MM.1S (cell line): ENCODE results near the gene COQ2.

Source experiments
- DNase-seq: peaks from one replicate; pipeline ENCODE4 v3.0.0-alpha.2; 2015
- H2AFZ ChIP-seq: fragments of 300-600 bp; sonication (generic); 2 replicates; pipeline ENCODE4 v1.6.0; 2016; ENCODE audit warnings: antibody characterized with exemption, low read length
- H3F3A ChIP-seq: fragments of 300-600 bp; sonication (generic); 2 replicates; pipeline ENCODE4 v1.6.1; 2016; ENCODE audit warnings: mild to moderate bottlenecking, antibody characterized with exemption, low read length, moderate library complexity, mixed read lengths; ENCODE audit not compliant: insufficient read depth
- H3K27ac ChIP-seq: fragments of 300-600 bp; sonication (generic); 2 replicates; pipeline ENCODE4 v1.5.1; 2016; ENCODE audit warnings: mild to moderate bottlenecking, low read length
- H3K27me3 ChIP-seq: fragments of 300-600 bp; sonication (generic); replicated peaks from 2 replicates; pipeline ENCODE4 v1.6.0; 2016; ENCODE audit warnings: low read length; ENCODE audit not compliant: insufficient read depth
- H3K36me3 ChIP-seq: fragments of 300-600 bp; sonication (generic); replicated peaks from 2 replicates; pipeline ENCODE4 v1.6.1; 2016; ENCODE audit warnings: mild to moderate bottlenecking, low read length, mixed read lengths; ENCODE audit not compliant: insufficient read depth
- H3K4me1 ChIP-seq: fragments of 300-600 bp; sonication (generic); 2 replicates; pipeline ENCODE4 v1.6.1; 2016; ENCODE audit warnings: low read length, mixed read lengths
- H3K4me2 ChIP-seq: fragments of 300-600 bp; sonication (generic); 2 replicates; pipeline ENCODE4 v1.6.0; 2016; ENCODE audit warnings: low read depth, low read length
- H3K4me3 ChIP-seq: fragments of 300-600 bp; sonication (generic); 2 replicates; pipeline ENCODE4 v1.5.1; 2016; ENCODE audit warnings: low read length, mixed read lengths
- H3K79me2 ChIP-seq: fragments of 300-600 bp; sonication (generic); 2 replicates; pipeline ENCODE4 v1.6.1; 2016; ENCODE audit warnings: mixed run types, low read length, mixed read lengths
- H3K9ac ChIP-seq: fragments of 300-600 bp; sonication (generic); 2 replicates; pipeline ENCODE4 v1.6.1; 2016; ENCODE audit warnings: low read length, mixed read lengths
- H3K9me2 ChIP-seq: fragments of 300-600 bp; sonication (generic); replicated peaks from 2 replicates; pipeline ENCODE4 v1.6.1; 2016; ENCODE audit warnings: mild to moderate bottlenecking, low read length, mixed read lengths; ENCODE audit not compliant: insufficient read depth
- H3K9me3 ChIP-seq: fragments of 300-600 bp; sonication (generic); replicated peaks from 2 replicates; pipeline ENCODE4 v1.6.1; 2016; ENCODE audit warnings: mild to moderate bottlenecking, low read length, mixed read lengths; ENCODE audit not compliant: insufficient read depth
- H4K20me1 ChIP-seq: fragments of 300-600 bp; sonication (generic); 2 replicates; pipeline ENCODE4 v1.6.1; 2016; ENCODE audit warnings: mild to moderate bottlenecking, low read length, moderate library complexity, mixed read lengths; ENCODE audit not compliant: insufficient read depth
- CTCF ChIP-seq: fragments of 300-600 bp; sonication (generic); IDR thresholded peaks from 2 replicates; pipeline ENCODE4 v1.5.1; 2016; ENCODE audit warnings: antibody characterized with exemption, low read length, mixed read lengths
- EZH2 ChIP-seq: fragments of 300-600 bp; sonication (generic); optimal IDR thresholded peaks from 2 replicates; pipeline ENCODE3; 2017; ENCODE audit warnings: low read depth, mild to moderate bottlenecking, antibody characterized with exemption, low read length, mixed read lengths
- EZH2phosphoT487 ChIP-seq: fragments of 300-600 bp; sonication (generic); IDR thresholded peaks from 2 replicates; pipeline ENCODE4 v1.6.1; 2018; ENCODE audit warnings: antibody characterized with exemption, low read length

Gene COQ2

DNA sequence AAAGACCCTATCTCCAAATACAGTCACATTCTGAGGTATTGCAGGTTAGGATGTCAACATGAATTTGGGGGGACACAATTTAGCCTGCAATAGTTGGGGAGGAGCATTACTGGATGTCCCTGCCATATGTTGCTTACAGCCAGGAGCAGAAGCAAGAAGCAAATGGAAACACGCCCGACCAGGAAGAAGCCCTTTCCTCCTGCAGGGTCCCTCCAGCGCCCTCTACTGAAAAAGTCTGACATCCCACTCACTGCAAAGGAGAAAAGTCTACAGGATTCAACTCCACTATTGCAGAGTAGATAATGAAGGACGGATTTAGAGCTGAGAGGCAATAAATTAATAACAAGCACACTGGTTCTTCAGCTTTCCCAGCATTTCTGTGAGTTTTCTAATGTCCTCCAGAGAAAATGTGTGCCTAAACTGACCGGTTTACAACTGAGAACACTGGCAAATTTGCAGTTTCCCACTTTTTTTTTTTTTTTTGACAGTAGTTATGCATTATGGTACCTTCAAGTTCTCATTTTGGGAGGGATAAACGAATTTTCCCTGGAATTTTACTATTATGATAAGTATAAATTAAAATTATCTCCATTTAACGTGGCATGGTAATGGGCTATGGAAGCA is 31.7 kb downstream of the COQ2 start:
- Histone ChIP-seq H3K9me2 (no peaks in the 10 kb centered on the region), H2AFZ (no peak overlapping the region), H3K9ac (no peak overlapping the region), H3K79me2 (no peaks in the 10 kb centered on the region), H3F3A (no peaks in the 10 kb centered on the region), H3K27ac (no peak overlapping the region), H3K4me1 (peaks cover 25% of the 10 kb centered on the region), H3K4me2 (no peak overlapping the region), H3K36me3 (no peaks in the 10 kb centered on the region), H4K20me1 (no peaks in the 10 kb centered on the region), H3K9me3 (no peaks in the 10 kb centered on the region), H3K27me3 (no peaks in the 10 kb centered on the region), H3K4me3 (no peak overlapping the region)
- DNase-seq: peak; percentile 69
- TF ChIP-seq EZH2 (no peak), CTCF (peak; percentile 90), EZH2phosphoT487 (no peak)

DNA sequence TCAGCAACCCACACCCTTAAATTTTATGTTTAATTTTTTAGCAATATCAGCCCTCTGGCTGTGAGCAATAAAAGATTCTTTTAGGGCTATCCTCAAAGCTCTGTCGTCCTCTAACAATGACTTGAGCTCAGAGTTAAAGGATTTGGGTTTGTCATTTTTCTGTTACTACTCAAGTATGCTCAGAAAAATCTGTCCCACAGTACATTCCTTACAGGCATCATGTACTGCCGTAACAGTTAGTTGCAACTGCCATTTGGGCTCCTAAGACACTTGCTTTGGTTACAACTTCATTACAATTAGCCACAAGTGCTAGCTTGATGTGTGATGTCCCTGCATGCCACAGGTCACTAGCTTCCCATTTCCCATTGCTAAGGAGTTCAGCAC is 33.2 kb downstream of the COQ2 start:
- Histone ChIP-seq H3K4me2 (no peak overlapping the region), H3K36me3 (no peaks in the 10 kb centered on the region), H3K27ac (no peak overlapping the region), H3K27me3 (no peaks in the 10 kb centered on the region), H3K4me1 (peaks cover 19% of the 10 kb centered on the region), H3K9me3 (no peaks in the 10 kb centered on the region), H3K4me3 (no peak overlapping the region), H3K9ac (no peak overlapping the region), H3K79me2 (no peaks in the 10 kb centered on the region), H3K9me2 (no peaks in the 10 kb centered on the region), H3F3A (no peaks in the 10 kb centered on the region), H2AFZ (no peak overlapping the region), H4K20me1 (no peaks in the 10 kb centered on the region)
- TF ChIP-seq EZH2phosphoT487: no peak
- no peak for TF ChIP-seq EZH2
- no peak for TF ChIP-seq CTCF
- DNase-seq: no peak

- Histone ChIP-seq H3K9ac (no peak overlapping the region), H4K20me1 (no peaks in the 10 kb centered on the region), H3K9me2 (no peaks in the 10 kb centered on the region), H3F3A (no peaks in the 10 kb centered on the region), H3K36me3 (no peaks in the 10 kb centered on the region), H3K27ac (no peak overlapping the region), H3K27me3 (no peaks in the 10 kb centered on the region), H3K4me1 (peaks cover 17% of the 10 kb centered on the region), H3K9me3 (no peaks in the 10 kb centered on the region), H3K4me3 (no peak overlapping the region), H3K79me2 (no peaks in the 10 kb centered on the region), H2AFZ (no peak overlapping the region), H3K4me2 (no peak overlapping the region)
- no peak for DNase-seq
- TF ChIP-seq EZH2phosphoT487 (no peak), EZH2 (no peak), CTCF (no peak)
These were observed 33.7 kb downstream of the COQ2 start for GRCh38 chr4:83250687-83251446.
